Subcutaneous adipose tissue (tissue), 4 donors: Measurements from ENCODE around the gene GOSR2. TPM values are rescaled to one million over a fixed set of nuclear protein-coding genes. Genes with fewer than 3 reads are reported as not detected.

Experiments used
- total RNA-seq, 4 donors: library from RNA; depleted of rRNA; stranded (reverse); fragments of >200 nt; gene quantifications; one replicate each; pipeline ENCODE4 v1.1.0, GENCODE V29; 2016
- TF ChIP-seq, protein P1 (sequence below): fragments of 450-650 bp; IDR thresholded peaks from one replicate; pipeline ENCODE4 v1.5.1; 2016; ENCODE audit warnings: low read depth, mild to moderate bottlenecking, control low read depth, antibody characterized with exemption, moderate library complexity

The GOSR2 gene
- total RNA-seq, 4 donors from 2014 or later, result 35.5 to 47.7 (median 40.2) TPM

DNA sequence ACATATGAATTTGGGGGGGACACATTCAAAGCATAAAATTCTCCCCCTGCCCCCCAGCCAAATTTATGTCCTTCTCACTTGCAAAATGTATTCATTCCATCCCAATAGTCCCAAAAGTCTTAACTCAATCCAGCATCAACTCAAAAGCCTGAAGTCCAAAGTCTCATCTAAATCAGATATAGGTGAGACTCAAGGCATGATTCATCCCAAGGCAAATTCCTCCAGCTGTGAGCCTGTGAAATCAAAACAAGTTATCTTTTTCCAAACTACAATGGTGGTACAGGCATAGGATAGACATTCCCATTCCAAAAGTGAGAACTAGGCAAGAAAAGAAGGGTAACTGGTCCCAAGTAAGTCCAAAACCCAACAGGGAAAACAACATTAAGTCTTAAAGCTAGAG is 5.9 kb upstream of the GOSR2 start:
- TF ChIP-seq, protein P1, sequence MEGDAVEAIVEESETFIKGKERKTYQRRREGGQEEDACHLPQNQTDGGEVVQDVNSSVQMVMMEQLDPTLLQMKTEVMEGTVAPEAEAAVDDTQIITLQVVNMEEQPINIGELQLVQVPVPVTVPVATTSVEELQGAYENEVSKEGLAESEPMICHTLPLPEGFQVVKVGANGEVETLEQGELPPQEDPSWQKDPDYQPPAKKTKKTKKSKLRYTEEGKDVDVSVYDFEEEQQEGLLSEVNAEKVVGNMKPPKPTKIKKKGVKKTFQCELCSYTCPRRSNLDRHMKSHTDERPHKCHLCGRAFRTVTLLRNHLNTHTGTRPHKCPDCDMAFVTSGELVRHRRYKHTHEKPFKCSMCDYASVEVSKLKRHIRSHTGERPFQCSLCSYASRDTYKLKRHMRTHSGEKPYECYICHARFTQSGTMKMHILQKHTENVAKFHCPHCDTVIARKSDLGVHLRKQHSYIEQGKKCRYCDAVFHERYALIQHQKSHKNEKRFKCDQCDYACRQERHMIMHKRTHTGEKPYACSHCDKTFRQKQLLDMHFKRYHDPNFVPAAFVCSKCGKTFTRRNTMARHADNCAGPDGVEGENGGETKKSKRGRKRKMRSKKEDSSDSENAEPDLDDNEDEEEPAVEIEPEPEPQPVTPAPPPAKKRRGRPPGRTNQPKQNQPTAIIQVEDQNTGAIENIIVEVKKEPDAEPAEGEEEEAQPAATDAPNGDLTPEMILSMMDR, result no peak

DNA sequence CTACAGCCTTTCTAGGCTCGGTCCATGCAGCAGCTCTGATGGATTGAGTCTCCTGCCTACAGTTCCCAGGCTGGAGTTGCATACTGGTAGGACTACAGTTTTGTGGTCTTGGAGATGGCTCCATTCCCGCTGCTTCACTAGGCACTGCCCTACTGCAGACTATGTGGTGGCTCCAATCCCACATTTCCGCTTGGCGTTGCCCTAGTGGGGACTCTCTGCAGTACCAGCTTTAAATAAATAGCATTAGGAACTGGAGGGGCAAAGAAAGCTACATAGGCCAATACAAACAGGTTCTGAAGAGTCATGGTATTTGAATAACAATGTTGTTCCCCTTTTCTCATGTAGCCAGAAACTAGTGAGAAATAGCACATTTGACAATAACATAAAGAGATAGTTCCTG is 5.4 kb upstream of the GOSR2 start:
- TF ChIP-seq, protein P1, result no peak

DNA sequence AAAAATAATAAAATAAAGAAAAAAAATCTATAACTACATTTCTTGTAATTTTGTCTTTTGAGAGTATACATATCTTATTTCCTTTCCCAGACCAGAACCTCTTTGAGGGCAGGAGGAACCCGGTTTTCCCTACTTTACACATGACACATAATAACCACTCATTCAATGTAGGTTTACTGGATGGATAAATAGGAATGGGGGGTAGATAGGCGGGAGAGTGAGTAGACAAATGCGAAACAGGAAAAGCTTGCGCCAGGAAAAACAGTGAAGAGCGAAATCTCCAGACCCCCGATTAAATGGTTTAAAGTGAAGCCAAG is 515 bp upstream of the GOSR2 start:
- TF ChIP-seq, protein P1, result no peak

DNA sequence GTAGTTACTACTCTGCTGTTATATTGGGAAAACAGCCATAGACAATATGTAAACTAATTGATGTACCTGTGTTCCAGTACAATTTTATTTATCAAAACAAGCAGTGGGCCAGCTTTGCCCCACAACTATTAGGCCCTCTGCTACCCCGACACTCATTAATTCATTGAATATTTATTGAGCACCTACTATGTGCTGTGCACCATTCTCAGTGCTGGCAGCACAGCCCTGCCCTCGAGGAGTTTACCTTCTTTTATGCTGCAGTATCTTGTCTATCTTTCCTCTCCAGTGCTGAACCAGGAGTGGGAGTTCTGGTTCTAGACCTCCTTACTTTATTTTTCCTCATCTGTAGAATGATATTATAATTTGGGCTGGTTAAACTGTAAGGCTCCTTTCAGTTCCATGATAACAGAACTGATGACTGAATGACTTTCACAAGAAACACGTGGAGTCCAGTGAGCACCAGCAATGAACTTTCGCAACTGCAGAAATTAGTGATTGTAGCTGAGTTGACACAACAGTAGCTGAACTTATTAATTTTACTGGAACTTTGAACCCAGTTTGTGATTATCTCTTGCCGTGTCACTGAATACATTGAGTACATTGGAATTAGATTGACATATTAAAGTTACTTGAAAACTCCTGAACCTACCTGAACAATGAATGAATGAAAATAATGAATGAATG is 2.4 kb downstream of the GOSR2 start:
- TF ChIP-seq, protein P1, result no peak

DNA sequence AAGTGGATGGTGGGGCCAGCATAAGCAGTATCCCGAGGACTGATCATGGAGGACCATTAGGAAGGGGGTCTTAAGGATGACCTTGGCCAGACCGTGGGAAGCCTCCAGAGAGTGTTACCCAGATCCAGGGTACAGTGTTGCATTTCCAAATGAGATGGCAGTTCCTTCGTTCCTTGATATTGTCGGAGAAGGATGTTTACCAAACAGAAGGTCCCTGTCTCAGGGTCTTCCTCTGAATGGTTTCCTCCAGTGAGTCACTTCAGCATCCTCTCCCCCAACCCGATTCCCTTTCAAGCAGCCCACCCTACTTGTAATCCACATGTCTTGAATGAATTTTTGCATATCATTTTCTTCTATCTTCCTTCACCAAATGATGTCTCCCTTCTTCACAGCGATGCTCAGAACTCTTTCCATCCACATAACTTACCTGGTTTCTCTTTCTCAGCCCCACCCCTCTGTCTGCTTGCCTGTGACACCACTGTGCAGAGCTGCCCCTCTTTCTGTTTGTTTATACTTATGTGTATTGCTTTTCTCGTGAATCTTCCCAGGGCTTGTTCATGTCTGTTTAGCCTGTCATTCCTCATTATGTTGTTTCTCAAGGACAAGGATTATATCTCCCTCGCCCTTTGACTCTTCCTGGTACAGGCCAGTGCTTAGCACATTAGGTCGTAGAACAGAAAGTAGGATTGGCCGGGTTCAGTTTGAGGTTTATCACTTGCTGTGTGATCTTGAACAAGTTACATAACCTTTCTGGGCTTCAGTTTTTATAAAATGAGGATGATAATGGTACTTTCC is 5.7 kb downstream of the GOSR2 start:
- TF ChIP-seq, protein P1, result no peak

DNA sequence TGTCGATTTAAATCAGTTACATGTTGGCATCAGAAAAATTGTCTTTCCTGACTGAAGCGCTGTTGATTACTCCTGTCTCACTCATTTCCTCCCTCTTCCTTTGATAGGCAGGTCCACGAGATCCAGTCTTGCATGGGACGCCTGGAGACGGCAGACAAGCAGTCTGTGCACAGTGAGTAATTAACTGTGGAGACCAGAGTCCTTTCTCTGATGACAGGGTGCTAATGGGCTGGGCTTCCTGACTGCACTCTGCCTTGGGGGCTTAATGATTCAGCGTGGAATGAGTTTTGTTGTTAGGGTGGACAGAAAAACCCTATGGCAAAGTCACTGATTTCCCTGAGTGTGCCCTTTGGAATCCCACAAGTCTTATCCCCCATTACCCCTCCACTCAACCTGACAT is 6.5 kb downstream of the GOSR2 start:
- TF ChIP-seq, protein P1, result no peak

DNA sequence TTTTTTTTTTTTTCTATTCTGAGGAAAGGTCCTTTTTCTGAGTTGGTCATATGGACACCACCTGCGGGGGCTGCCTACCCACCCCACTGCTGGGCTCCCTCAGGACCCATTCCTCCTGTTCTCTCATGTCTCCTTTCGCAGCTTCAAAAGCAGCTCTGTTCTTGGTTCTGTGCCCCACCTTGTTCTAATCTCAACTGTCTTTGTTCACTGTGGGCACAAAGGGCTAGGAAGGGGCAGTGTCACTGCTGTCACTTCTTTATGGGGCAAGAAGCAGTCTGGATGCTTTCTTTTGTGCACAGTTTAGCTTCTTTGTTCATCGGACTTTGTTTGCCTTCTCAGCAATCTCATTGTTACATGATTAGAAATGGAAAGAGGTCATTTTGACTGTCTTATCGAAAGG is 7.1 kb downstream of the GOSR2 start:
- TF ChIP-seq, protein P1, result no peak
